H1 (cell line): ENCODE measurements around the gene SDR39U1. TPM values are rescaled to one million over a fixed set of nuclear protein-coding genes. Genes with fewer than 3 reads are reported as not detected.

Experiments used
- BCL11A ChIP-seq, 2 experiments: IDR thresholded peaks; one replicate each; pipeline ENCODE4 v1.6.1; 2011; ENCODE audit warnings: low read depth in 2 of 2, low read length in 2 of 2, mild to moderate bottlenecking in 2 of 2
- CBX5 ChIP-seq: fragments of 300-800, 300-1000 bp; sonication (generic); IDR thresholded peaks from 2 replicates; pipeline ENCODE4 v1.7.1; 2016; ENCODE audit warnings: antibody characterized with exemption, low read length, low read depth
- CEBPB ChIP-seq: IDR thresholded peaks from 2 replicates; pipeline ENCODE4 v1.6.1; 2012; ENCODE audit warnings: low read depth, low read length
- CHD7 ChIP-seq: fragments of 300-600 bp; sonication (generic); IDR thresholded peaks from 2 replicates; pipeline ENCODE4 v1.7.1; 2012; ENCODE audit warnings: low read length, moderate library complexity, mild to moderate bottlenecking, inconsistent platforms; ENCODE audit not compliant: insufficient replicate concordance
- CTBP2 ChIP-seq: IDR thresholded peaks from 2 replicates; pipeline ENCODE4 v1.7.0; 2011; ENCODE audit warnings: borderline replicate concordance, mild to moderate bottlenecking, moderate library complexity, mixed read lengths, low read length; ENCODE audit not compliant: insufficient read depth, insufficient read length
- GTF2F1 ChIP-seq: IDR thresholded peaks from 2 replicates; pipeline ENCODE4 v1.6.1; 2012; ENCODE audit warnings: low read depth, low read length, improper control_type of control experiment, borderline replicate concordance
- HDAC6 ChIP-seq: IDR thresholded peaks from one replicate; pipeline ENCODE4 v1.7.1; 2012; ENCODE audit warnings: low read depth, mild to moderate bottlenecking, inconsistent platforms, low read length, moderate library complexity
- MAFK ChIP-seq: IDR thresholded peaks from 2 replicates; pipeline ENCODE4 v1.6.1; 2012; ENCODE audit warnings: low read depth, mild to moderate bottlenecking, improper control_type of control experiment, low read length
- NANOG ChIP-seq: IDR thresholded peaks from 2 replicates; pipeline ENCODE4 v1.6.1; 2011; ENCODE audit warnings: low read length, low read depth, mild to moderate bottlenecking, inconsistent platforms; ENCODE audit not compliant: insufficient read depth, poor library complexity, severe bottlenecking
- POLR2AphosphoS5 ChIP-seq: IDR thresholded peaks from 2 replicates; pipeline ENCODE4 v1.6.1; 2011; ENCODE audit warnings: low read depth, low read length
- SRF ChIP-seq: IDR thresholded peaks from 2 replicates; pipeline ENCODE4 v1.6.1; 2011; ENCODE audit warnings: mild to moderate bottlenecking, low read depth, low read length, moderate library complexity
- TEAD4 ChIP-seq: IDR thresholded peaks from 2 replicates; pipeline ENCODE4 v1.6.1; 2012; ENCODE audit warnings: low read depth, low read length, inconsistent platforms, mixed read lengths
- polyA plus RNA-seq, 7 experiments: library from polyadenylated mRNA; depleted of rRNA in 3 of 7; stranded (reverse) in 5 of 7; unstranded in 2 of 7; fragments of >200 nt in 5 of 7; fragments of 200-250 nt in 2 of 7; gene quantifications; 1 replicate in 5 of 7; 2 replicates in 1 of 7; 4 replicates in 1 of 7; pipeline versions ENCODE4 v1.2.1 to v1.2.3, GENCODE V29; 2011 to 2013; ENCODE audit warnings: missing spikeins in 2 of 7, mixed read lengths in 2 of 7
- total RNA-seq: library from RNA; stranded (reverse); fragmentation: NEBNext Ultra II Directional; extraction: Animal tissue kit (Norgen Biotek cat#: 25700); gene quantifications from 2 replicates; pipeline ENCODE4 v1.2.1, GENCODE V29; 2021
- TF ChIP-seq, protein P1 (sequence below): IDR thresholded peaks from 2 replicates; pipeline ENCODE4 v1.6.1; 2012; ENCODE audit warnings: inconsistent platforms

Gene SDR39U1
- total and polyA plus RNA-seq, 2 of the 8 experiments (the other 6 are each of a cell fraction or from before 2014, with no cell fraction given): 46.7 to 98.8 TPM

DNA sequence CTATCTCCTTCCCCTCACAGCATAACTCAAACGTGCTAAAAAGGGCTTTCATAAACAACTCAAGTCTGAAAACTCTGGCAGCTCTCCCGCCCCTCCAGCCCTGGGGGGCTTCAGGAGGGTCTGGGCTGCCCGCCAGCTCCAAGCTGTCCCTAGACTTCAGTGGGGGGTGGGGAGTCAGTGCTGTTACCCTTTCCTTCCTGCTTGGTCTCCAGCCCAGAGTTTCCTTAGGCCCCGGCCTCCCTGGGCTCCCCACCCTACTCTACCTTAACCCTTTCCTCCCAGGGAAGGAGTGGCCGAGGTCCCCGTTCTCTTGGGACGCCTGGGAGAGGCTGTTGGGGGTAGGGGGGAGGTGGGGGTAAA is 44.3 kb downstream of the SDR39U1 start (continued):
- TF ChIP-seq CHD7: no peak
- TF ChIP-seq CTBP2: no peak
- no peak for TF ChIP-seq TEAD4
- no peak for TF ChIP-seq MAFK
- TF ChIP-seq HDAC6: no peak
- TF ChIP-seq CEBPB: no peak
- TF ChIP-seq, protein P1, sequence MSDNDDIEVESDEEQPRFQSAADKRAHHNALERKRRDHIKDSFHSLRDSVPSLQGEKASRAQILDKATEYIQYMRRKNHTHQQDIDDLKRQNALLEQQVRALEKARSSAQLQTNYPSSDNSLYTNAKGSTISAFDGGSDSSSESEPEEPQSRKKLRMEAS: no peak
- no peak for TF ChIP-seq NANOG
- TF ChIP-seq POLR2AphosphoS5: no peak
- TF ChIP-seq GTF2F1: no peak
- no peak for TF ChIP-seq SRF
- TF ChIP-seq CBX5: no peak
- no peak for TF ChIP-seq BCL11A (IDR thresholded peaks at IDR 0.05; ENCODE audit: low read depth in 2 of 2, low read length in 2 of 2)
